OCI-LY3 (cell line): Measurements from ENCODE around the gene BLMH.

Experiments
- H2AFZ ChIP-seq: fragments of 200-600, 300-600 bp; shearing (Covaris generic); 2 replicates; pipeline ENCODE4 v1.6.0; 2014; ENCODE audit warnings: antibody characterized with exemption, low read depth, low read length
- H3K27ac ChIP-seq: fragments of 200-600, 300-600 bp; sonication (generic); 2 replicates; pipeline ENCODE4 v1.5.1; 2014; ENCODE audit warnings: mild to moderate bottlenecking, low read length, moderate library complexity, mixed read lengths
- H3K27me3 ChIP-seq: fragments of 200-600, 300-600 bp; sonication (generic); 2 replicates; pipeline ENCODE4 v1.6.1; 2014; ENCODE audit warnings: low read depth, low read length, mixed read lengths
- H3K36me3 ChIP-seq: fragments of 200-600, 300-600 bp; sonication (generic); replicated peaks from 2 replicates; pipeline ENCODE3; 2014; ENCODE audit warnings: low read depth, low read length, mixed read lengths
- H3K4me1 ChIP-seq: fragments of 300-600, 200-600 bp; sonication (generic); 2 replicates; pipeline ENCODE4 v1.6.1; 2014; ENCODE audit warnings: low read length, mixed read lengths
- H3K4me2 ChIP-seq: fragments of 200-600, 300-600 bp; sonication (generic); 2 replicates; pipeline ENCODE4 v1.6.1; 2014; ENCODE audit warnings: low read length, mixed read lengths
- H3K4me3 ChIP-seq: fragments of 300-600, 200-600 bp; sonication (generic); 2 replicates; pipeline ENCODE4 v1.5.1; 2014; ENCODE audit warnings: antibody characterized with exemption, mild to moderate bottlenecking, low read length, moderate library complexity
- H3K79me2 ChIP-seq: fragments of 300-600, 200-600 bp; shearing (Covaris generic); 2 replicates; pipeline ENCODE4 v1.6.1; 2014; ENCODE audit warnings: mild to moderate bottlenecking, low read length, mixed read lengths
- H3K9ac ChIP-seq: fragments of 300-600, 200-600 bp; shearing (Covaris generic); 2 replicates; pipeline ENCODE4 v1.6.0; 2014; ENCODE audit warnings: mild to moderate bottlenecking, low read length, moderate library complexity
- H3K9me3 ChIP-seq: fragments of 200-600, 300-600 bp; shearing (Covaris generic); 2 replicates; pipeline ENCODE4 v1.6.1; 2014; ENCODE audit warnings: low read length, mixed read lengths; ENCODE audit not compliant: insufficient read depth
- H4K20me1 ChIP-seq: fragments of 200-600, 300-600 bp; sonication (generic); 2 replicates; pipeline ENCODE4 v1.6.1; 2016; ENCODE audit warnings: low read length, mixed read lengths; ENCODE audit not compliant: insufficient read depth
- CTCF ChIP-seq: fragments of 200-600, 300-600 bp; sonication (generic); IDR thresholded peaks from 2 replicates; pipeline ENCODE4 v1.5.1; 2014; ENCODE audit warnings: antibody characterized with exemption, low read length, low read depth
- EZH2phosphoT487 ChIP-seq: fragments of 200-600 bp; shearing (Covaris generic); IDR thresholded peaks from 2 replicates; pipeline ENCODE4 v1.6.1; 2018; ENCODE audit warnings: antibody characterized with exemption, mixed run types, low read depth

BLMH gene

GRCh38 chr17:30314474-30314873 lies 22.7 kb upstream of the BLMH start:
- no peak for TF ChIP-seq CTCF
- no peak for TF ChIP-seq EZH2phosphoT487
- no peak overlapping the region for H3K27ac ChIP-seq
- H2AFZ ChIP-seq, result no peak overlapping the region
- no peaks in the 10 kb centered on the region for H3K9me3 ChIP-seq
- H3K27me3 ChIP-seq, result peaks cover 16% of the 10 kb centered on the region
- H4K20me1 ChIP-seq, result no peaks in the 10 kb centered on the region
- no peak overlapping the region for H3K4me2 ChIP-seq
- no peak overlapping the region for H3K4me3 ChIP-seq
- no peaks in the 10 kb centered on the region for H3K4me1 ChIP-seq
- H3K9ac ChIP-seq, result no peak overlapping the region
- H3K36me3 ChIP-seq, result no peaks in the 10 kb centered on the region
- no peaks in the 10 kb centered on the region for H3K79me2 ChIP-seq

- H3K4me3 ChIP-seq, result no peak overlapping the region
- H2AFZ ChIP-seq, result no peak overlapping the region
- no peaks in the 10 kb centered on the region for H4K20me1 ChIP-seq
- peaks cover 16% of the 10 kb centered on the region for H3K27me3 ChIP-seq
- no peak overlapping the region for H3K27ac ChIP-seq
- TF ChIP-seq CTCF, result no peak
- TF ChIP-seq EZH2phosphoT487, result no peak
- H3K9ac ChIP-seq, result no peak overlapping the region
- H3K9me3 ChIP-seq, result no peaks in the 10 kb centered on the region
- H3K4me2 ChIP-seq, result no peak overlapping the region
- no peaks in the 10 kb centered on the region for H3K4me1 ChIP-seq
- no peaks in the 10 kb centered on the region for H3K36me3 ChIP-seq
- H3K79me2 ChIP-seq, result no peaks in the 10 kb centered on the region
Observed at GRCh38 chr17:30312226-30312625, 20.5 kb upstream of the BLMH start.

- Histone ChIP-seq H4K20me1 (no peaks in the 10 kb centered on the region), H3K27me3 (peaks cover 20% of the 10 kb centered on the region), H3K4me2 (no peak overlapping the region), H3K4me1 (no peaks in the 10 kb centered on the region), H3K4me3 (no peak overlapping the region), H3K9me3 (no peaks in the 10 kb centered on the region), H3K9ac (no peak overlapping the region), H3K36me3 (no peaks in the 10 kb centered on the region), H3K79me2 (no peaks in the 10 kb centered on the region), H3K27ac (no peak overlapping the region), H2AFZ (no peak overlapping the region)
- TF ChIP-seq CTCF, result no peak
- TF ChIP-seq EZH2phosphoT487, result no peak
Observed at GRCh38 chr17:30310562-30310961, 18.8 kb upstream of the BLMH start.

GRCh38 chr17:30309591-30309990 lies 17.8 kb upstream of the BLMH start:
- Histone ChIP-seq H2AFZ (no peak overlapping the region), H4K20me1 (no peaks in the 10 kb centered on the region), H3K9me3 (no peaks in the 10 kb centered on the region), H3K27me3 (peaks cover 14% of the 10 kb centered on the region), H3K27ac (no peak overlapping the region), H3K9ac (no peak overlapping the region), H3K36me3 (no peaks in the 10 kb centered on the region), H3K4me1 (no peaks in the 10 kb centered on the region), H3K79me2 (no peaks in the 10 kb centered on the region), H3K4me3 (no peak overlapping the region), H3K4me2 (no peak overlapping the region)
- TF ChIP-seq CTCF (no peak), EZH2phosphoT487 (no peak)
